ENCODE data around the gene FAM170B.
A peak's percentile ranks its signal among the peaks of the same experiment; 100 is the strongest.

The FAM170B gene

GRCh38 chr10:49172777-49173132 is 38.9 kb upstream of the FAM170B start:
- H3K27ac ChIP-seq (ENCODE audit: low read depth, low read length) = no peak overlapping the region

GRCh38 chr10:49172061-49172776 is 38.4 kb upstream of the FAM170B start:
- Histone ChIP-seq H3F3A (ENCODE audit: control insufficient read depth, insufficient read depth) (no peaks in the 10 kb centered on the region), H3K4me3 (ENCODE audit: low read length) (no peak overlapping the region), H3K79me2 (ENCODE audit: control insufficient read depth, low read length) (no peaks in the 10 kb centered on the region), H3K4me1 (ENCODE audit: control insufficient read depth, low read length) (peaks cover 12% of the 10 kb centered on the region), H3K27ac (ENCODE audit: low read depth, low read length) (no peak overlapping the region), H3K9me3 (ENCODE audit: control insufficient read depth, insufficient read depth, low read length) (no peaks in the 10 kb centered on the region), H3K4me2 (ENCODE audit: low read length) (0 out of 2 replicates have a peak overlapping the region, but pooled peaks have one; percentile 7), H3K27me3 (ENCODE audit: control insufficient read depth, low read length) (no peaks in the 10 kb centered on the region), H4K20me1 (ENCODE audit: control insufficient read depth, insufficient read depth, low read depth, low read length) (no peaks in the 10 kb centered on the region), H3K36me3 (ENCODE audit: control insufficient read depth, low read length) (no peaks in the 10 kb centered on the region), H3K9me2 (replicated peaks; ENCODE audit: control insufficient read depth, low read length) (no peaks in the 10 kb centered on the region)
- no peak for TF ChIP-seq CTCF (IDR thresholded peaks at IDR 0.05; ENCODE audit: low read depth, low read length, poor library complexity, severe bottlenecking)
- TF ChIP-seq EZH2phosphoT487 (IDR thresholded peaks at IDR 0.05; ENCODE audit: borderline replicate concordance, low read length) = no peak

More at GRCh38 chr10:49172777-49173132, 38.9 kb upstream of the FAM170B start:
- Histone ChIP-seq H3K79me2 (ENCODE audit: control insufficient read depth, low read length) (no peaks in the 10 kb centered on the region), H3K4me2 (ENCODE audit: low read length) (no peak overlapping the region), H3K9me2 (replicated peaks; ENCODE audit: control insufficient read depth, low read length) (no peaks in the 10 kb centered on the region), H4K20me1 (ENCODE audit: control insufficient read depth, insufficient read depth, low read depth, low read length) (no peaks in the 10 kb centered on the region), H3K4me1 (ENCODE audit: control insufficient read depth, low read length) (peaks cover 15% of the 10 kb centered on the region), H3K4me3 (ENCODE audit: low read length) (no peak overlapping the region), H3K27me3 (ENCODE audit: control insufficient read depth, low read length) (no peaks in the 10 kb centered on the region), H3F3A (ENCODE audit: control insufficient read depth, insufficient read depth) (no peaks in the 10 kb centered on the region), H3K9me3 (ENCODE audit: control insufficient read depth, insufficient read depth, low read length) (no peaks in the 10 kb centered on the region), H3K36me3 (ENCODE audit: control insufficient read depth, low read length) (no peaks in the 10 kb centered on the region)
- TF ChIP-seq CTCF (IDR thresholded peaks at IDR 0.05; ENCODE audit: low read depth, low read length, poor library complexity, severe bottlenecking) = no peak
- TF ChIP-seq EZH2phosphoT487 (IDR thresholded peaks at IDR 0.05; ENCODE audit: borderline replicate concordance, low read length) = no peak

- Histone ChIP-seq H3K4me3 (ENCODE audit: low read length) (no peak overlapping the region), H3K36me3 (ENCODE audit: control insufficient read depth, low read length) (no peaks in the 10 kb centered on the region), H3K9me3 (ENCODE audit: control insufficient read depth, insufficient read depth, low read length) (no peaks in the 10 kb centered on the region), H3K9me2 (replicated peaks; ENCODE audit: control insufficient read depth, low read length) (no peaks in the 10 kb centered on the region), H4K20me1 (ENCODE audit: control insufficient read depth, insufficient read depth, low read depth, low read length) (no peaks in the 10 kb centered on the region), H3K27me3 (ENCODE audit: control insufficient read depth, low read length) (no peaks in the 10 kb centered on the region), H3K79me2 (ENCODE audit: control insufficient read depth, low read length) (no peaks in the 10 kb centered on the region), H3K4me2 (ENCODE audit: low read length) (no peak overlapping the region), H3K27ac (ENCODE audit: low read depth, low read length) (no peak overlapping the region), H3K4me1 (ENCODE audit: control insufficient read depth, low read length) (peaks cover 9% of the 10 kb centered on the region), H3F3A (ENCODE audit: control insufficient read depth, insufficient read depth) (no peaks in the 10 kb centered on the region)
- TF ChIP-seq CTCF (IDR thresholded peaks at IDR 0.05; ENCODE audit: low read depth, low read length, poor library complexity, severe bottlenecking) (no peak), EZH2phosphoT487 (IDR thresholded peaks at IDR 0.05; ENCODE audit: borderline replicate concordance, low read length) (no peak)
These were observed 37.7 kb upstream of the FAM170B start for GRCh38 chr10:49171326-49172060.
